GM21717 (cell line): Measurements from ENCODE around the gene PIM1.
A peak's percentile ranks its signal among the peaks of the same experiment; 100 is the strongest.

Source experiments
- ATAC-seq: cut with Tn5 transposase; IDR thresholded peaks from one replicate; pipeline ENCODE4 v1.9.1; 2021; ENCODE audit warnings: mild to moderate bottlenecking, moderate library complexity; ENCODE audit not compliant: unreplicated experiment

The PIM1 gene

GRCh38 chr6:37137201-37138090 is 32.5 kb upstream of the PIM1 start:
- no peak for ATAC-seq

GRCh38 chr6:37138856-37139229 is 31.1 kb upstream of the PIM1 start:
- no peak for ATAC-seq

GRCh38 chr6:37139230-37139962 is 30.6 kb upstream of the PIM1 start:
- ATAC-seq, result no peak

GRCh38 chr6:37140145-37140544 is 29.8 kb upstream of the PIM1 start:
- no peak for ATAC-seq

- no peak for ATAC-seq
These were observed 28.5 kb upstream of the PIM1 start for GRCh38 chr6:37141281-37142049.

GRCh38 chr6:37142050-37142614 is 27.8 kb upstream of the PIM1 start:
- ATAC-seq, result no peak

- no peak for ATAC-seq
These were observed 26.4 kb upstream of the PIM1 start for GRCh38 chr6:37143585-37143984.

GRCh38 chr6:37145443-37145842 is 24.5 kb upstream of the PIM1 start:
- ATAC-seq, result no peak

GRCh38 chr6:37146735-37147157 is 23.2 kb upstream of the PIM1 start:
- ATAC-seq, result no peak

- ATAC-seq, result no peak
These were observed 20.2 kb upstream of the PIM1 start for GRCh38 chr6:37149745-37150144.

- no peak for ATAC-seq
These were observed 19.6 kb upstream of the PIM1 start for GRCh38 chr6:37150314-37150713.

GRCh38 chr6:37155394-37156312 is 14.3 kb upstream of the PIM1 start:
- peak; percentile 77 for ATAC-seq

GRCh38 chr6:37158508-37158907 is 11.4 kb upstream of the PIM1 start:
- ATAC-seq, result no peak

- no peak for ATAC-seq
These were observed 8.8 kb upstream of the PIM1 start for GRCh38 chr6:37160922-37161778.

- ATAC-seq, result no peak
These were observed 7.2 kb upstream of the PIM1 start for GRCh38 chr6:37162740-37163139.

GRCh38 chr6:37168163-37168758 is 1.7 kb upstream of the PIM1 start:
- no peak for ATAC-seq

- ATAC-seq, result no peak
These were observed 999 bp upstream of the PIM1 start for GRCh38 chr6:37168811-37169495.
